ENCODE data around the gene MAIP1.
A peak's percentile ranks its signal among the peaks of the same experiment; 100 is the strongest.
"Not testable (repeated sequence)": the region's sequence is repeated elsewhere in the genome, so short reads cannot be mapped to it uniquely, and the experiment has no call there.

Gene MAIP1

DNA sequence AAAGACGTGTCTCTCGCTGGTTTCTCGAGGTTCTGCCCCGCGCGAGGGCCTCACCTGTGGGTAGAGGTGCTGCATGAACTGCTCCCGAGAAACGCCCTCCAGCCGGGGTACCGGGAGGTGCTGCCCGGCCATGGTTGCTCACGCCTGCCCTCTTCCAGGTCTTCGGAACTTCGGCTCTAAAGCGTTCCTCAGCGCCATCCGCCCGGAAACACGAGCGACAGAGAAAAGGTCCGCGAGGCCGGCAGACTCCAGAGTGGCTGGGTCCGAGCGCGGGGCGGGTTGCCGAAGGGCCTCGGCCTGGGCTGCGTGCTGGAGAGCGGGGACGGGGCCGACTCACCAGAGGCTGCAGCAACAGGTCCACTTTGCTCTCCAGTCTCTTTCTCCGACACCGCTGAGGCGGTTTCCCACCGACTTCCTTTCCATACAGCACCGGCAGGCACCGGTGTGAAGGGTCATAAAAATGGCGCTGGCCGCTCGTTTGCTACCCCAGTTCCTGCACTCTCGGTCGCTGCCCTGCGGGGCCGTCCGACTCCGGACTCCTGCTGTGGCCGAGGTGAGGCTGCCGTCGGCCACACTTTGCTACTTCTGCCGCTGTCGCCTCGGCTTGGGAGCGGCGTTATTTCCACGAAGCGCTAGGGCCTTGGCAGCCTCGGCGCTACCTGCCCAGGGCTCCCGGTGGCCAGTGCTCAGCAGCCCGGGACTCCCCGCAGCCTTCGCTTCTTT lies at the start of gene MAIP1, which contains the start of gene TYW5:
MAIP1 (plus strand) TSS at position 244 of the 723 bp plus-strand sequence; CDS start at position 461, 217 bp downstream.
TYW5 (minus strand) TSS at position 153 of the 723 bp plus-strand sequence; CDS start at position 132, 21 bp downstream.
- DNase-seq (ENCODE audit: low read depth in 2 of 2), result peak; percentile 69 to 70

- no peak for DNase-seq (ENCODE audit: low read depth in 2 of 2)
Measured at GRCh38 chr2:199907008-199907714, 48.2 kb upstream of the MAIP1 start.

DNA sequence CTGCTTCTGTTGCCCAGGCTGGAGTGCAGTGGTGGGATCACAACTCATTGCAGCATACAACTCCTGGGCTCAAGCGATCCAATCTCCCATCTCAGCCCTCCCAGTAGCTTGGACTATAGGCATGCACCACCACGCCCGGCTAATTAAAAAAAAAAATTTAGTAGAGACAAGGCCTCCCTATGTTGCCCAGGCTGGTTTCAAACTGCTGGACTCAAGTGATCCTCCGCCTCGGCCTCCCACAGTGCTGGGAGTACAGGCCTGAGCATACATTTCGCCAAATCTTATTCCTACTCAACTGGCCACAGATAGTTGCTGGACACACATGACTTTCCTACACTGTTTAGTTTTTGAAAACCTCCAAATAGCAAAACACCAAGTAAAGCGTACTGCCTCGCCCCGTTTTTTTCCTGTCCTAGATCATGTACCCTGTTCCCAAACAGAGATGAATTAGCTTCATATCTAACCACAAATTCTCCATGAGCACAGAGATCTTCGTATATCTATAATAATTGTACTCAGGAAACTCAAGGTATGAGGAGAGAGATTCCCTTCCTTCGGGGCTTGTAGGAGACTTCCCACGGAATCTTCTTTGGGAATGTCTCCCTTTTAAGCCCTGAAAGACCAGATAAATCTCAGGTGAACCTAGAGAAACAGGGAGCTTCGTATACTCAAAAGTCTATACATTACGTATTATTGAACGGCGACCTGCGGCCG lies 44.9 kb upstream of the MAIP1 start:
- no peak for DNase-seq (ENCODE audit: low read depth in 2 of 2)

DNA sequence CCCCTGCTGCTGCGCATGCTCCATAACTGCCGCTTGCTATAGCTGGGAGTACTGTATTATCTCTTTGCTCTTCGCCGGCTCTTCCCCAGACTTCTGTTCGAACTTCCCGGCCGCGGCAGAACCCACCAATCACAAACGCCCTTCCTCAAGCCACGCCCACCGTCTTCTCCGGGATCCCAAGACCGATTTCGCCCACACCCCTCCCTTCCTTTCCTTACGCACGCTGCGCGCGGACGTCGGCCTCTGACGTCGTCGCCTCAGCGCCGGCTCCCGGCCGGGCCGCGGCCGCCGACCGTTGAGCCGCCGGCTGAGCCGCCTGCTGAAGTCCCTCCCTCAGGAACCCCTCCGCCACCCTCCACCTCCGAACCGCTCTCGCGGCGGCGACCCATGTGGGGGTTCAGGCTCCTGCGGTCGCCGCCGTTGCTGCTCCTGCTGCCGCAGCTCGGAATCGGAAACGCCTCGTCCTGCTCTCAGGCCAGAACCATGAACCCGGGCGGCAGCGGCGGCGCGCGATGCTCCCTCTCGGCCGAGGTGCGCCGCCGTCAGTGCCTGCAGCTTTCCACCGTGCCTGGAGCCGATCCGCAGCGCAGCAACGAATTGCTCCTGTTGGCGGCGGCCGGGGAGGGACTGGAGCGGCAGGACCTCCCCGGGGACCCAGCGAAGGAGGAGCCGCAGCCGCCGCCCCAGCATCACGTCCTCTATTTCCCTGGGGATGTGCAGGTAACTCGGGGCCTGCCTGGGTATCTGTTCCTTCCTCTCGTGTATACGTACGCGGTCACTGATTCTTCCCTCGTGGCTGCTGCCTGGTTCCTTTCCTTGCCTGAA lies 44.1 kb upstream of the MAIP1 start, which contains the start of gene C2orf69:
C2orf69 (plus strand) TSS at position 242 of the 825 bp plus-strand sequence; CDS start at position 388, 146 bp downstream.
- DNase-seq (ENCODE audit: low read depth in 2 of 2), result peak; percentile 89 to 96

GRCh38 chr2:199911877-199912161 lies 43.6 kb upstream of the MAIP1 start:
- no peak for DNase-seq (ENCODE audit: low read depth in 2 of 2)

- not testable (repeated sequence) for DNase-seq (ENCODE audit: low read depth in 2 of 2)
Measured at GRCh38 chr2:199912553-199913114, 42.7 kb upstream of the MAIP1 start.

DNA sequence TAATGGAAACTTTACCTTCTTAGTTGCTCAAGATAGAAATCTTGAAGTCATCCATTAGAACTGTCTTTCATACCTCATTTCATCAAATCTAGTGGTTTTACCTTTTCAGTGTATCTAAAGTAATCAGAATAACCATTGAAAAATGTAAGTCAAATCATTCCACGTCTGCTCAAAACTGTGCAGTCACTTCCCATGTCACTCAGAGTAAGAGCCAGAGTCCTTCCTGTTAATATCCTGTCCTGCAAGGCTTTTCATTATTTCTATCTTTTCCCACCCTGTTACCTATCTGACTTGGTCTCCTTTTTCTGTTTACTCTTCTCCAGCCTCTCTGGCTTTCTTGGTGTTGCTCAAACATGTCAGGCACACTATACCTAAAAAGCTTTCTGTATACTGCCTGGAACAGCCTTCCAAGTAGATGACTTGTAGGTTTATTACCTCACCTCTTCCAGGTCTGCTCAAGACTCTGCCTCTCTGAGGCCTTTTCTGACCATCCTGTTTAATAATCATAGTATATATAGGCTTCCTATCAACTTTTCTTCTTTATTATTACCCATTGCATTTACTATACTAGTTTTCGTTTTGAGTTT lies 40.9 kb upstream of the MAIP1 start:
- DNase-seq (ENCODE audit: low read depth in 2 of 2), result no peak

DNA sequence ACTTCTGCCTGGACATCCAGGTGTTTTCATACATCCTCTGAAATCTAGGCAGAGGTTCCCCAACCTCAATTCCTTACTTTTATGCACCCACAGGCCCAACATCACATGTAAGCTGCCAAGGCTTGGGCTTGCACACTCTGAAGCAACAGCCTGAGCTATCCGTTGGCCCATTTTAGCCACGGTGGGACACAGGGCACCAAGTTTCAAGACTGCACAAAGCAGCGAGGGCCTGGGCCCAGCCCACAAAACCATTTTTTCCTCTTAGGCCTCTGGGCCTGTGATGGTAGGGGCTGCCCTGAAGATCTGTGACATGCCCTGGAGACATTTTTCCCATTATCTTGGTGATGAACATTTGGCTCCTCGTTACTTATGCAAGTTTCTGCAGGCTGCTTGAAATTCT lies 38.4 kb upstream of the MAIP1 start:
- DNase-seq (ENCODE audit: low read depth in 2 of 2), result no peak

GRCh38 chr2:199922856-199923255 lies 32.5 kb upstream of the MAIP1 start:
- no peak for DNase-seq (ENCODE audit: low read depth in 2 of 2)

DNA sequence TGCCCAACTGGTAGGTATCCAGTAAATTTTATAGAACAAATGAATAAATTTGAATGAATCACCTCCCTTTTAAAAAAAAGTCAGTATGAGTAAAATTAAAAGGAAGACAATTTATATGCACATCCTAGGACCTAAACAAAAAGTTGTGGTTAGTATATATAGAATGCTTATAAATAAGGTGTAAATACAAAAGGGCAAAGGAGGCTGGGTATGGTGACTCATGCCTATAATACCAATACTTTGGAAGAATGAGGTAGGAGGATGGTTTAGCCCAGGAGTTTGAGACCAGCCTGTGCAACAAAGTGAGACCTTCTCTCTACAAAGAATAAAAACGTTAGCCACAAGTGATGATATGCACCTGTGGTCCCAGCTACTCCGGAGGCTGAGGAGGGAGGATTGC lies 31.5 kb upstream of the MAIP1 start:
- no peak for DNase-seq (ENCODE audit: low read depth in 2 of 2)

DNA sequence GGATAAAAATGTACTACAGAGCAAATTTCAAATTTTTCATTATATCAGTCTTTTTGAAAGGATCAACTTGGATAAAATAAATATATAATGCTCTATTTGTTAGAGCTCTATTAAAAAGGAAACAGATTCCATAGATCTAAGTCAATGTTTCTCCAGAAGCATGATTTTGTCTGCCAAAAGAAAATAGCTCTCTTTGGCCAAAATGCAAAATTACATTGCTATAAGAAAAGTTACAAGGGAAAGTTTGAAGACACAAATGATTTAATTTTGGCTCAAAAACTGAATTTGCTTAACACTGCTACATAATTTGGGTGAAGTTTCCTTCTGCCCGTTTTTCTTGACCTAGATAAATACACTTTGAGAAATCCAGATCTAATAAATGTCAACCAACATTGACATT lies 28.6 kb upstream of the MAIP1 start:
- no peak for DNase-seq (ENCODE audit: low read depth in 2 of 2)

DNA sequence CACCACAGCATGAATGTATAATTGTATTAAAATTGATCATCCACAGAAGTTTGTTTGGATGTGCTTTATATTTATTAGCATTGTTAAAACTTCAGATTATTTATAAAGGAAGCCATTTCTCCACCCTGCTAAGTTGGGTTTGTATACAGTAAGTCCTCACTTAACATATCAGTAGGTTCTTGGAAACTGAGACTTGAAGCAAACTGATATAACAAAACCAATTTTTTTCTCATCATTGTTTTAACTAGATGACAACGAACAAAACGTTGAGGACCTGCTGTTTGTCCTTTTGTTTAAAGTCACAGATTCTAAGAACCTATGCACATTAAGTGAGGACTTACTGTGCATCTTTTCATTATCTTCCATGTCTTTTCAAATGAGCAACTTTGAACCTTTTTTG lies 27.2 kb upstream of the MAIP1 start:
- no peak for DNase-seq (ENCODE audit: low read depth in 2 of 2)

DNA sequence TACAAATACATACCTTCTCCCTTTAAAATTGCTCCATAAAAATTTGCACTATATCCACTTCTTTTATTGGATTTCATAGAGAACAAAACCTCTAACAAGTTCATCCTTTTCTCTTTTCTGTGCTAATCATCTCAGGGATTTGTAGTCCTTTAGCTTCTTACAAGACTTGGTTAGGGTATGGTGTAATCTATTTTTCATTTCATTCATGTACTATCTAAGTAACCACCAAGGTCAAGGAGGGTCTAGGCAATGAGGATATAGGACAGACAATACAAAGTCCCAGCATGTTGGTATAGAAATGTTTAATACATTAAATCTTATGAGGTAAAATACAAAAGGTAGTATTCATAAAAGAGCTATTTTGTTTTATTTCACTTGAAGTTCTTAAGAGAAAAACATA lies 26.8 kb upstream of the MAIP1 start:
- no peak for DNase-seq (ENCODE audit: low read depth in 2 of 2)

DNA sequence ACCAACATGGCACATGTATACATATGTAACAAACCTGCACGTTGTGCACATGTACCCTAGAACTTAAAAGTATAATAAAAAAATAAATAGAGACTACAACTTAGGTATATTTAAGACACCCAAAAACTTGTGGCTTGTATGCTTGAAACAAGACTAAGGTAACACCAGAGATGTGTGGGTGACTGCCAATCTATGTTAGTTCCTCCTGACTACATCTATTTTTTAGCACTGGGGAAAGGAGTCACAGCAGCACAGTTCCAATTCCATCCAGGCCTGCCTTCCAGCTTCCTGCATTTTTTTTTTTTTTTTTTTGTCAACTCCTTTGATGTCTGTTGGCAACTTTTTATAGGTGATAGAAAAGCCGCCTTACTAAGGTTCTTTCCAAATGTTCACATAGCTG lies 26.1 kb upstream of the MAIP1 start:
- no peak for DNase-seq (ENCODE audit: low read depth in 2 of 2)

DNA sequence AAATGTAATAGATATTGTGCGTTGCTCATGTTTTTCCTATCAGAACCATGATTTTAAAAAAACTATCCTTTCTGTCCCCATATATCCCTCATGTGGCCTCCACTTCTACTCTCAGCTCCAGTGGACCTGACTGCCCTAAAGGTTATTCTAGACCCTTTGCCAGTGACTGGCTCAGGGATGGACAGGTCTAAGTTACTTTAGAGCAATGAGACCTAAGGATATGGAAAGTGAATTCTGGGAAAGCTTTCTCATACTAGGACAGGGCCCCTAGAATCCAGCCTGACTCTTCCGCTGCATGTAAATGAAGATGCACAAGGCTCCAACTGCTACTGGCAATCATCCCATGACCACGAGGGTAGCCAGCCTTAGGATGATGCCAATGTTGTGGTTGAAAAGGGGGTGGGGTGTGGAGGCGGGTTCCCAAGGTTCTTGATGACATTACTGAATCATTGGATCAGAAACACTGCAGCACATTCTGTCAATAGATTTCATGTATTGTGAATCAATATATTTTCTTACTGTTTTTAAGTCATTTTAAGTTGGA lies 23.0 kb upstream of the MAIP1 start:
- DNase-seq (ENCODE audit: low read depth in 2 of 2), result no peak

DNA sequence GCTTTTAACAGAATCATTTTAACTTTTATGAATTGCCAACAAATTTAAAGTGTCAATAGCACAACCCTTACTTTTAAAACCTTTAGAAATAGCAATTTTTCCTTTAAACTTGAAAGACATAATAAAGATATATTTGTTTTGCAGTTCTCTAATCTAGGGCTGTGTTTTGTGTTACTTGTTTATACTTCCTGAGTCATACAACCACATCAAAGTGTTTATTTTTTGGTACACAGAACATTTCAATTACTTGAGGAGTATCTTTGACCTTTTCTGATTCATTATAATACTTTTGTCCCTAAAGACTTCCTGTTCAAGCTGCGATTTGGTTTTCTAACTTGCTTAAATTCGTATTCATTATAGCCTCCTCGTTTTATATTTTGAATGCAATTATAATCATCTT lies 21.9 kb upstream of the MAIP1 start:
- no peak for DNase-seq (ENCODE audit: low read depth in 2 of 2)

DNA sequence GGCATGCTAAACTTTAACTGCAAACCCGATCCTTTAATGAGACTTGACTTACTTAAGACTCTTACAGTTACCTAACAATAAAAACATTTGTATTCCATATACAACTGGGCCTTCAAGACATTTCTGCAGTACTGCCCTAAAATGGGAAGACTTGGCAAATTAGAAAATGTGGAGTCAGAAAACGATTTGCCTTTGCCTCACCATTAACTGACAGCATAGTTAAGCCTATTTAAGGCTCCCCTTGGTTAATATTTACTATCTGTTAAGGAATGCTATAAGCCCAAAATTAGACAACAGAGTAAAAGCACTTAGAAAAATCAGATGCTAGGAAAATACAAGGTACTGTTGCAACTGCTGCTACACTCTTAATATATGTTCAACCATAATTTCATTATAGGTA lies 18.8 kb upstream of the MAIP1 start:
- no peak for DNase-seq (ENCODE audit: low read depth in 2 of 2)

DNA sequence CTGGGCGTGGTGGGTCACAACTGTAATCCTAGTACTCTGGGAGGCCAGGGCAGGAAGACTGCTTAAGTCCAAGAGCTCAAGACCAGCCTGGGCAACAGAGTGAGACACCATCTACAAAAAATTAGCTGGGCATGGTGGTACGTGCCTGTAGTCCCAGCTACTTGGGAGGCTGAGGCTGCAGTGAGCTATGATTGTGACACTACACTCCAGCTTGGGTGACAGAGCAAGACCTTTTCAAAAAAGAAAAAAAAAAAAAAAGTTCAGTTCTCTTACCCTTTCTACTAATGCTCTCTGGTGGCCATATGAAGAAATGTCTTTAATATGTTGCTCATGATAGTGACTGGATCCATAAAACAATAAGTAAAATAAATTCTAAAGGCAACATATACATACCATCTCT lies 15.0 kb upstream of the MAIP1 start:
- no peak for DNase-seq (ENCODE audit: low read depth in 2 of 2)

DNA sequence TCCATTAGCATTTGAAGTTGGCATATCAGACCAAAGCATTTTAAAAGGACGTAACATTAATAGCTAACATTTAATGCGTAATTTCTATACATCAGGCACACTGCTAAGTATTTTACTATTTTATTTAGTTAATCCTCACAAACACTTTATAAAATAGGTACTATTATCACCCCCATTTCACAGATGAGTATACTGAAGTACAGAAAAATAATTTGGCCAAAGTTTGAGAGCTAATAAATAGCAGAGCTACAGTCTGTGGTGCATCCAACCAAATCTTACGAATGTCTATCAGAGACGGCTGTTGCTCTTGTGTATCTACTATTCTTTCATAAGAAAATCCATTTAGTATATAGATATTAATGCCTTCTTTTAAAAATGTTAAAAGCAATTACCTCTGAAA lies 12.0 kb upstream of the MAIP1 start:
- DNase-seq (ENCODE audit: low read depth in 2 of 2), result no peak

GRCh38 chr2:199946196-199946595 lies 9.2 kb upstream of the MAIP1 start:
- DNase-seq (ENCODE audit: low read depth in 2 of 2), result no peak

GRCh38 chr2:199946836-199947235 lies 8.5 kb upstream of the MAIP1 start:
- no peak for DNase-seq (ENCODE audit: low read depth in 2 of 2)
